Activated CD4-positive, alpha-beta T cell treated with anti-CD3 and anti-CD28 coated beads, Interleukin-2, amount 50 U/mL, for 16 hours (primary cell): ENCODE measurements around the gene MYPN.
"Not testable (repeated sequence)": the region's sequence is repeated elsewhere in the genome, so short reads cannot be mapped to it uniquely, and the experiment has no call there.

Experiments used
- DNase-seq: peaks from one replicate; pipeline ENCODE4 v3.0.0-alpha.2; 2020

The MYPN gene

GRCh38 chr10:68178592-68178991 lies 69.3 kb downstream of the MYPN start:
- DNase-seq = no peak

GRCh38 chr10:68179016-68179415 lies 69.7 kb downstream of the MYPN start:
- no peak for DNase-seq

GRCh38 chr10:68180490-68180889 lies 71.2 kb downstream of the MYPN start:
- no peak for DNase-seq

- no peak for DNase-seq
These were observed 75.3 kb downstream of the MYPN start for GRCh38 chr10:68184546-68184945.

- DNase-seq = no peak
These were observed 75.8 kb downstream of the MYPN start for GRCh38 chr10:68185085-68185484.

- no peak for DNase-seq
These were observed 79.5 kb downstream of the MYPN start for GRCh38 chr10:68188835-68189234.

- DNase-seq = no peak
These were observed 82.8 kb downstream of the MYPN start for GRCh38 chr10:68192113-68192512.

- no peak for DNase-seq
These were observed 85.0 kb downstream of the MYPN start for GRCh38 chr10:68194290-68194689.

- not testable (repeated sequence) for DNase-seq
These were observed 86.5 kb downstream of the MYPN start for GRCh38 chr10:68195776-68196175.

GRCh38 chr10:68196701-68197100 lies 87.4 kb downstream of the MYPN start:
- DNase-seq = no peak

GRCh38 chr10:68202960-68203353 lies 93.7 kb downstream of the MYPN start:
- no peak for DNase-seq

GRCh38 chr10:68208424-68209042 lies 99.2 kb downstream of the MYPN start:
- peak; percentile 38 for DNase-seq

- DNase-seq = no peak
These were observed 102.4 kb downstream of the MYPN start for GRCh38 chr10:68211669-68212068.

GRCh38 chr10:68212721-68213352 lies 103.5 kb downstream of the MYPN start:
- peak; percentile 18 for DNase-seq

- no peak for DNase-seq
These were observed 109.5 kb downstream of the MYPN start for GRCh38 chr10:68218786-68219185.

GRCh38 chr10:68221196-68221595 lies 111.9 kb downstream of the MYPN start:
- DNase-seq = no peak

- no peak for DNase-seq
These were observed 113.1 kb downstream of the MYPN start for GRCh38 chr10:68222391-68222790.

GRCh38 chr10:68223535-68224165 lies 114.4 kb downstream of the MYPN start:
- no peak for DNase-seq

GRCh38 chr10:68224810-68225209 lies 115.5 kb downstream of the MYPN start:
- DNase-seq = no peak

- no peak for DNase-seq
These were observed 121.0 kb downstream of the MYPN start for GRCh38 chr10:68230268-68230667.

GRCh38 chr10:68231106-68231816 lies 122.0 kb downstream of the MYPN start:
- peak; percentile 44 for DNase-seq

- no peak for DNase-seq
These were observed 122.5 kb downstream of the MYPN start, which contains the start of gene ATOH7 for GRCh38 chr10:68231817-68232251. ATOH7 (minus strand) TSS chr10:68232113; CDS start chr10:68231677, 436 bp downstream.

GRCh38 chr10:68233046-68233445 lies 123.8 kb downstream of the MYPN start:
- no peak for DNase-seq

- no peak for DNase-seq
These were observed 125.8 kb downstream of the MYPN start for GRCh38 chr10:68235111-68235510.
